HTERT RPE-1 (cell line): ENCODE measurements around the gene SRGN.
"Not testable (repeated sequence)": the region's sequence is repeated elsewhere in the genome, so short reads cannot be mapped to it uniquely, and the experiment has no call there.

ENCODE experiments used
- in situ Hi-C: fragments of 300-500 bp; cut with MboI; formaldehyde crosslinking; loops from 4 replicates; pipeline ENCODE4 v1.14.3; 2020; ENCODE audit warnings: low sequenced_read_pairs

SRGN gene, protein sequence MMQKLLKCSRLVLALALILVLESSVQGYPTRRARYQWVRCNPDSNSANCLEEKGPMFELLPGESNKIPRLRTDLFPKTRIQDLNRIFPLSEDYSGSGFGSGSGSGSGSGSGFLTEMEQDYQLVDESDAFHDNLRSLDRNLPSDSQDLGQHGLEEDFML

DNA sequence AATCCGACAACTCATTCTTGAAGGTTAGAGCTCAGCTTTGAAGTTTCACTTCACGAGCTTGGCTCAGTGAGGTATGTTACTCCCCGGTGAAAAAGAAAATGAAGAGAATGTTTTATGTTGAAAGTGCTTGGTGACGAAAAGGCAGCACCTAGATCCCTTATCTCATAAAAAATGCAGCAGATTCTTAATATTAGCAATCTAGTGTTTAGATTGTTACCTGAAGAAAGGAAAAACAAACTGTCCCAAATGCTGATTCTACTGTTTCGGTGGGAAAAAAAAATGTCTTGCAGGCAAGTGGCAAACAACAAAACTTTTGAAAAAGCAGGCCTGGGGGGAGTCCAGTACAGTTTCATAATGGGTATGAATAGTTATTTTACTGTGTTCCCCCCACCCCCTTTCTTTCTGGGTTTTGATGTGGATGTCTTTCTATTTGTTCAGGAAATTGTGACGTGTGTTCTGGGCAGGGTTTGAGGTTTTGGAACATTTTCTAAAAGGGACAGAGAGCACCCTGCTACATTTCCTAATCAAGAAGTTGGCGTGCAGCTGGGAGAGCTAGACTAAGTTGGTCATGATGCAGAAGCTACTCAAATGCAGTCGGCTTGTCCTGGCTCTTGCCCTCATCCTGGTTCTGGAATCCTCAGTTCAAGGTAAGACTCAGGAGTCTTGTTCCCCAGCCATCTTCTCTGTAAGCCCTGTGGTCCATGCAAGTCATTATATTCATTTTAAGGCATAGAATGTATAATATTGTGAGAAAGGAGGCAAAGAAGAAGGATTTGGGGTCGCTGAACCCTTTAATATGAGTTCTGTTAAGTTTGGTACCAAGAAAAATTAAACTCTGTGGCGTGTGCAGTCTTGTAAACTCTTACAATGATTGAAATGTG is at the start of gene SRGN:
Gene SRGN, plus strand, starts transcription at position 514 of the 881 bp plus-strand sequence. Its CDS starts 55 bp downstream, at position 569.
- in situ Hi-C loops = no loop called here

GRCh38 chr10:69040904-69041303 is 47.0 kb upstream of the SRGN start:
- in situ Hi-C loops = not testable (repeated sequence)

- in situ Hi-C loops = no loop called here
Observed at GRCh38 chr10:69042417-69042816, 45.5 kb upstream of the SRGN start.

DNA sequence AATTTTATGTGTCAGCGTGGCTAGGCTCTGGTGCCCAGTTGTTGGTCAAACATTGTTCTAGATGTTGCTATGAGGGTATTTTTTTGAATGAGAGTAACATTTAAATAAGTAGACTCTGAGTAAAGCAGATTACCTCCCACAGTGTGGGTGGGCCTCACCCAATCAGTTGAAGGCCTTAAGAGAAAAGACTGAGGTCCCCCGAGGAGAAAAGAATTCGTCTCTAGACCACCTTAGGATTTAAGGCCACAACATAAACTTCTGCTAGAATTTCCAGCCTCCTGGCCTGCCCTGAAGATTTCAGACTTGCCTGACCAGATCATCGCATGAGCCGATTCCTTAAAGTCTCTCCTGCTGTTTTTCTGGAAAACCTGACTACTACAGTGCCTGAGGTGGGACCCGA is 45.1 kb upstream of the SRGN start:
- in situ Hi-C loops = no loop called here

- in situ Hi-C loops = no loop called here
Observed at GRCh38 chr10:69043931-69044531, 43.9 kb upstream of the SRGN start.

DNA sequence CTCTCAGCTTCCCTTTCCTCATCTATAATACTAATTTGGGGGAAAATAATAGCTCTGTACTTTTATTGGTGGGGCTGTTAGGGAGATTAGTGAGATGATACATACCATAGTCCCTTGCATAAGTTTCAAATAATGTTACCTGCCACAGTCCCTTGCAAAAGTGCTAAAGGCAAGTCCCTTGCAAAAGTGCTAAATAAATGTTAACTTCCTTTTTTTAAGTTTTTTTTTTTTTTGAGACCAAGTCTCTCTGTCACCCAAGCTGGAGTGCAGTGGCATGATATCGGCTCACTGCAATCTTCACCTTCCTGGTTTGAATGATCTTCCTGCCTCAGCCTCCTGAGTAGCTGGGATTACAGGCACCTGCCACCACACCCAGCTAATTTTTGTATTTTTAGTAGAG is 43.4 kb upstream of the SRGN start:
- in situ Hi-C loops = no loop called here

DNA sequence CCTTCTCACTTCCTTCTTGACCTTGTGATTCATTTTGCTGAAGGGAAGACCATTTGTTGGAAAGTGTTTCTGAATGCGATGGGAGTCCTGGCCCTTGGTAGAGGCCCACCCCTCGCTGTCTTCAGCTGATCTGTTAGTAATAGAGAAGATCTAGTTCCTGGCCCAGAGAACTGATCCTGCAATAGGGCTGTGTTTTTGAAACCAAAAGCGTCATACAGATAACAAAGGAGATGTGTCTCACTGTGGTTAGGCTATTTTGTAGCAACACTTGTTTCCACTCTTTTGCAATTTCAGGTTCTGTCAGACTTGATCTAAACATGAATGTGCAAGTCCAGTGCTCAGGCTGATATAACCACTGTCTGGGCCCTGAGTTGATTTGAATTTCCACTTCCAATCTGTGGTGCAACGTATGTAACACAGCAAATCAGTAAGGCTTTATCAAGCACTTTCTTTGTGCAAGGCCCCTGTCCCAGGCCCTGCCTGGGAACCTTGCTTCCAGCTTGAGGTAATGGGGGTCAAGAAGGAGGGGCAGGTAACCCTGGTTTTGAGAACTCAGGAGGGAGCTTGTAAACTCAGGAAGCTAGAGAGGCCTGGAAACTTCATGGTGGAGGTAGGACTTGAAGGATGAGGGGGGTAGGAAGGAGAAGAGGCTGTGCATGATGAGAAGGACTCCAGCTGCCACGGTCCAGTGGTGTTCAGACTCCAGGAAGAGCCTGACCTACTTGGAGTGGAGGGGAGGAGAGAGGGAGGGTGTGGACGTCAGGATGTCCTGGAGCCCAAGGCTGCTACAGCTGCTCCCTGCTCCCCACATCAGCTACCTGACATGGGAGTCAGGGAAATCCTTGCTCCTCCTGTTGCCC is 42.2 kb upstream of the SRGN start:
- in situ Hi-C loops = no loop called here

DNA sequence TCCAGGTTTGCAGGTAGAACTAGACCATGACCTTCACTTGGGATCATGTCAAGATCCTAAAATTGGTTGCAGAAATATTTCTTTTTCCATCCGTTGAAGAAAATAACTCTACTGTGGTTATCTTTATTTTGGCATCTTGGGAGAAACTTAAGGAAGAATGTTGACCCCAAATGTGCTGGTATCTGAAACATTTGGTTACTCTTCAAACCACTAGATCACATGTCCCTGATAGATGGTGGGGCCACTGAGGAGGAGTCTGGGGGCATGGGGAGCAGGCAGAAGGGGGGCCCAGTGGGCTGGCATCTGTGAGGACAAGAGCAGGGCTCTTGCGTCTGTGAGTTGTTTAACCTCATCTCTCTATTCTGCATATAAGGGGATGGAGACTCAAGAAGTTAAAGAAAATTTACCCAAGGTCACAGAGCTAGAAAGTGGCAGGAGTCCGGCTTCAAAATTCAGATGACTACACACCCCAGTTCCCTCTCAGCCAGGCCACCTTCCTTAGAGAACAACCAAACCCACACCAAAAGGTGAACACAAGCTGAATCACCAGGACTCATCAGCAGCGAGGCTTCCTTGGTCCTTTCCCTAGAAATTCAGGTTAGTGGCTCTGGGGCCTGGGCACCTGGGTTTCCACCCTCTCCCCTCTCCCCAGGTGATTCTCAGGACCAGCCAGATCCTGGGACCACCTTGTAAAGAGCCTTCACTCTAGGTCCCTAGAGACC is 40.6 kb upstream of the SRGN start:
- in situ Hi-C loops = no loop called here

GRCh38 chr10:69048103-69048502 is 39.8 kb upstream of the SRGN start:
- in situ Hi-C loops = no loop called here

- in situ Hi-C loops = no loop called here
Observed at GRCh38 chr10:69049566-69049961, 38.3 kb upstream of the SRGN start.

DNA sequence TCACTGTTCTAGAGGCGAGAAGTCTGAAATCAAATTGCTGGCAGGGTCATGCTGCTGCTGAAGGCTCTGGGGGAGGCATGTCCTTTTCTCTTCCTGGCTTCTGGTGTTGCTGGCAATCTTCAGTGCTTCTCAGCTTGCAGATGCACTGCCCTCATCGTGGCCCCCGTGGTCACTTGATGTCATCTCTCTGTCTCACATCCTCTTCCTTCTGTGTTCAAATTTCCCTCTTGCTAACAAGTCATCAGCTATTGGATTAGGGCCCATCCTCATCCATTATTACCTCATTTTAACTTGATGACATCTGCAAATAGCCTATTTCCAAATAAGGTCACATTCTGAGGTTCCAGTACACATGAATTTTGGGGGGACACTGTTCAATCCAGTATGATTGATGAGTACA is 36.6 kb upstream of the SRGN start:
- in situ Hi-C loops = no loop called here

DNA sequence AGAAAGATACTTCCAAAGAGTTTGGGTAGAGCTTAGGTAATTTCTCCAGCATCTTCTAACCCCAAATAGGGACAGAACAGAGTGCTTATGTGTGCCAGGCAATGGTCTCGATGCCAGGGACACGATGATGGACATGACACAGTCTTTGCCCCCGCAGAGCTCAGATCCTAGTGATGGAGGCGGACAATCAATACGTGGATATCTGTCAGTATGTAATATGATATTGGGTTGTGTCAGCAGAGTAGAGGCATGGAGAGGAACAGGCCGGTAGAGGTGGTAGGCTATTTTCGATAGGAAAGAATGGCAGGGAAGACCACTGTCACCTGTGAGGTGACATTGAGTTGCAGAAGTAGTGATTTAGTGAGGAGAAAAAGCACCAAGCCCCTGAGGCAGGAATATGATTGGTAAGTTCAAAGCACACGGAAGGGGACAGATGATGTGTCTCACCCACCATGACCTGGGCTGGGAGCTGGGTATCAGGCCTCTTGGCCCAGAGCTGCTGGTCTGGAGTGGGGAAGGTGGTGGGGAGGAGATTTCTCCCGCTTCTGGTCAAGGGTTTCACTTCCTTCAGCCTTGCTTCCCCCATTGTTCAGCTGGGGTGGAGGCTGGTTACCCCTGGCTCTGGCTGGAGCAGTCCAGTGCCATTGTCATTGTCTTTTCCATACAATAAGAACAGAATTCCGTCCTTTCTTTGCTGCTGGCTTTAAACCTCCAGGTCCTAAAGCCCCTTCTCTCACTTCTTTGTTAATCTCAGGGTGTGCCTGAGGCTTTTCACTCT is 36.0 kb upstream of the SRGN start:
- in situ Hi-C loops = no loop called here

DNA sequence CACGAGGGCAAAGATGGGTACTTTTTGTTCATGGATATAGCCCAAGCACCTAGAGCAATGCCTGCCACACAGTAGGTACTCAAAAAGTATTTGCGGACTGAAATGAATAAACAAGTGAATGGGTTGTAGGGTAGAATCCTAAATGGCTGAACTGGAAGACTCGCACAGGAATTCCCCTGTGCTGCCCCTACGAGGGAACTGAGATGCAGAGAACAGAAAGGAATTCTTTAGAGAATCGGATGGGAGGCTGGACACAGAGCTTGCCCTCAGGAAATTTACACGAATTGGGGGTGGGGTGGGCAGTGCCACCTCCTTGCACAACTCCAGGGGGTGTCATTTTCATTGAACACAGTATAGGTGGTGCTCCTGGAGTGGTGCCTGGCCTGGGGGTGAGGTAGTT is 35.2 kb upstream of the SRGN start:
- in situ Hi-C loops = no loop called here

- in situ Hi-C loops = no loop called here
Observed at GRCh38 chr10:69055241-69055640, 32.7 kb upstream of the SRGN start.

DNA sequence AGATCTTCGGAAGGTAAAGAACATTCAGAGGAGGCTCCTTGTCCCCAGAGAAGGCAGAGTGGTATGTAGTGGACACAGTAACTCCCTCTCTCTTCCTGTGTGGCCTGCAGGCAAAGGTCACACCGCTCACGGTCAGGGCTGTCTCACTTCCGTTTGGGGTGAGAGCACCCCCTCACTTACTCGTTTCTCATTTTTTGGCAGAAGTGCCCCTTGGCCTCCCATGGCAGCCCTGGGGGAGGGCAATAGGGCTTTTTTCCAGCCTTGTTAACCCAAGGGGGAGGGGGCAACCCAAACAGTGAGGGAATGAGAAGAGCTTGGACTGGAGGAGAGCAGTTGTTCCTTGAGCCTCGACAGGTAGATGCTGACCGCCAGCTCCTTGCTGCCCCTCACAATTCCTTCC is 31.8 kb upstream of the SRGN start:
- in situ Hi-C loops = no loop called here

GRCh38 chr10:69056536-69057260 is 31.2 kb upstream of the SRGN start:
- in situ Hi-C loops = no loop called here

DNA sequence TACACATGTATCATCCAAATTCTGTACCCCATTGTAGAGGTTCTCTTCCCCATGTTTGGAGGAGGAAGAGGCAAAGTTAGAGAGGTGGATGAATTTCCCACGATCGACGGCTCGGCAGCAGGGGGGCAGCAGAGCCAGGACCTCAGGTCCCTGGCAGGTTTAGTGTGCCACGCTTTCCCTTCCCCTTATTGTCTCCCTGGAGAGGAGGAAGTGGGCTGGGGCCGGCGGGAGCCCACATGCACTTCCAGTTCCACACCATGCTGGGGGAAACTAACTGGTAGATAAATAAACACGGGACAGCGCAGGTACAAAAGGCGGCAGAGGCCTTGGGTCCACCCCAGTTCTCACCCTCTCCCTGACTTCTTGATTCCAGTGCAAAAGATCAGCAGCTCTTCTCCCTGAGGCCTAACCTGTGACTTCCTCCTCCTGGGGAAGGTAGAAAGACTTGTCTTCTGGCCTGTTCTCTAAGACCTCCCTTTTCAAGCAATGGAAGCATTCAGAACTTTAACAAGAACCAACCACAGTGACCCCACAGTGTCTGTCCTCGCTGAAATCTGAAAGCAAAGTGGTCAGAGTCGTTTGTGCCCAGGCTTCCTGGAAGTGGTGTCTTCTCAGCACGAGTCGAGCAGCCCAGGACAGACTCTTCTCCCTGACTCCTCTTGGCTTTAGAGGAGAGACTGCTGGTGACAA is 30.5 kb upstream of the SRGN start:
- in situ Hi-C loops = no loop called here

GRCh38 chr10:69057951-69058297 is 30.0 kb upstream of the SRGN start:
- in situ Hi-C loops = no loop called here
